HG03196 (cell line): Measurements from ENCODE around the gene HDAC7.
"Not testable (repeated sequence)": the region's sequence is repeated elsewhere in the genome, so short reads cannot be mapped to it uniquely, and the experiment has no call there.

Experiments used
- ATAC-seq: cut with Tn5 transposase; IDR thresholded peaks from one replicate; pipeline ENCODE4 v1.9.1; 2021; ENCODE audit not compliant: unreplicated experiment

The HDAC7 gene

DNA sequence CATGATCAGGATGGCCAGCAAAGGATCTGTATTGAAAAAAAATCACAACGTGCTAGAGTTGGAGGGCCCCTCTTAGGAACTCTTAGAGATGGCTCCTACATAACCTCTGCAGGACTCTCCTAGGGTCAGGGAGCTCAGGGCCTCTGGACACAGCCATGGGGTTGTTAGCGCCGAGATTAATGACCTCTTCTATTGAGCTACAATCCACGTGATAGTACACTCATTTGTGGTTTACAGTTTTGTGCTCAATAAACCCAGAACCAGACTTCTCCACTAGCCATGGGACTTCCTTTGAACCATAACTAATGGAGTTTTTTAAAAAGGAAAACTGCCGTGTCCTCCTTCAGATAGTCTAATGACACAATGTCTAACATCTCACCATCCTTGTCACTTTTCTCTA lies 29.6 kb upstream of the HDAC7 start:
- no peak for ATAC-seq

GRCh38 chr12:47848853-47849252 lies 29.1 kb upstream of the HDAC7 start:
- no peak for ATAC-seq

GRCh38 chr12:47846294-47846996 lies 26.7 kb upstream of the HDAC7 start:
- ATAC-seq, result no peak

GRCh38 chr12:47845081-47845480 lies 25.4 kb upstream of the HDAC7 start:
- no peak for ATAC-seq

DNA sequence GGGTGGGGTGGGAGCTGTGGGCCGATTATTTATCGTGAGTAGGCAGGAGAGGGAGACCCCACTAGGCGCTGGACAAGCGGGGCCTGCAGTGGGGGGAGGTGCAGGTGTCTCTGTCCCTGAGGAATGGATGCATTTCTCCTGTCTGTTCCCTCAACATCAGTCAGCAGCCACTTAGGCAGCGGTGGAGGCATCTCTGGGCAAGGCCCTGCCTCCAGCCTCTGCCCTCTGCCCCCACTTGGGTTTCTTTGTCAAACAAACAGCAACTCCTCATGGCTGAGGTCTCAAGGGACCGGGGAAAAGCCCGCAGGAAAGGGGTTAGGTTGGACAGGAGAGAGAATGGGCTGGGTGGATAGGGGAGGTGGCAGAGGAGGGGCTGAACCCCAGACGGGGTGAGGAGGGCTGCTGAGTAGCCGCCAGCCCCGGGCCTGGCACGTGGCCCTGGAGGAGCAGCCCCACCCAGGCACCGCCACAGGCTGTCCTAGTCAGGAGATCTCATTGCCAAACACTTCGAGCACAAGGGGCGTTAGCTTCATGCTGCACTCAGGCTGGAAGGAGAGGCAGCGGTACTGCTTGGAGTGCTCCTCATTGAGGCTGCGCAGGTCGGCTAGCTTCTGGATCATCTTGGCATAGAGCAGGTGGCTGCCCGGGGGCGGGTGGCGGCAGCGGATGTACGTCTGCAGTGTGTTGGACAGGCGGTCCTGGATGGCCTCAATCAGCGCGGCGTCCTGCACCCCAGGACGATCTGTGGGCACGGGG lies 24.7 kb upstream of the HDAC7 start:
- no peak for ATAC-seq

DNA sequence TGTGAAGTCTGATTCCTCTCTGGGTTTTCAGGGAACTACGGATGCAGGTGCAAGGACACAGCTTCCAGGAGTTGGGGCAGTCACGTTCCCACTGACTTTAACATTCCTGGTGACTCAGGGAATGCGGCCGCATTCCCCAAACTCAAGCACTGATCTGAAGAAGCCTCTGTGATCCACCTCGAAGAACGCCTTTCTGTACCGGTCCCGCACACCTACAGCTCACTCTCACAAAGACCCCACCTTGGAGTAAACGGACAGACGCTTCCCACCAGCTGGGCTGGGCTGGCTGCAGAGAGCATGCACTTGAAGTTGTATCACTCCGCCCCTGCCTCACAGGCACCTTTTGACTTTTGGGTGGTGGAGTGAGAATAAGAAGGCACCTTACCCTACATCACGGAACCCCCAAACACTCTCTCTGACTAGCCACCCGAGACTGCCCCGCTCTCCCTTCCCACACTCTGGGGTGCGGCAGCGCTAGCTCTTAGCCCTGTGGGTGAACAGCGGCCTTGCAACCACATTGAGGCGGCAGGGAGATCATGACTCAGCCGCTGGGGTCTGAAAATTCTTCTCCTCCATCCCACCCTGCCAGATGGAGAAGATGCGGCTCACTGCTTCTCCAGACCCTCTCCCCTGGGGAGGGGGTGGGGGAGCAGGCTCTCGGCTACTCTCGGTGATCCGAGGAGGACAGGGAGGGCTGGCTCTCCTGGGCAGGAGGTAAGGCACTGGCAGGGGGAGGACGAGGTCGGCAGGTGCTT lies 23.7 kb upstream of the HDAC7 start:
- no peak for ATAC-seq

DNA sequence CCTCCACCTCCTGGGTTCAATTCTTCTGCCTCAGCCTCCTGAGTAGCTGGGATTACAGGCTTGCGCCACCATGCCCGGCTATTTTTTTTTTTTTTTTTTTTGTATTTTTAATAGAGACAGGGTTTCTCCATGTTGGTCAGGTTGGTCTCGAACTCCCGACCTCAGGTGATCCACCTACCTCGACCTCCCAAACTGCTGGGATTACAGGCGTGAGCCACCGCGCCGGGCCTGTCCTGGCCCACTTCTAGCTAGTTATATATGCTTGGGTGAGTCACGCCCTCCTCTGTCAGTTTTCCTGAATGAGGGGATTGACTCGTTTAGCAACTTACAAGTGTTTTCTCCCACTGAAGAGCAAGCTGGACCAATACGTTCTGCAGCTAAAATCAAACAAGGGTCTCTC lies 22.8 kb upstream of the HDAC7 start:
- ATAC-seq, result not testable (repeated sequence)

DNA sequence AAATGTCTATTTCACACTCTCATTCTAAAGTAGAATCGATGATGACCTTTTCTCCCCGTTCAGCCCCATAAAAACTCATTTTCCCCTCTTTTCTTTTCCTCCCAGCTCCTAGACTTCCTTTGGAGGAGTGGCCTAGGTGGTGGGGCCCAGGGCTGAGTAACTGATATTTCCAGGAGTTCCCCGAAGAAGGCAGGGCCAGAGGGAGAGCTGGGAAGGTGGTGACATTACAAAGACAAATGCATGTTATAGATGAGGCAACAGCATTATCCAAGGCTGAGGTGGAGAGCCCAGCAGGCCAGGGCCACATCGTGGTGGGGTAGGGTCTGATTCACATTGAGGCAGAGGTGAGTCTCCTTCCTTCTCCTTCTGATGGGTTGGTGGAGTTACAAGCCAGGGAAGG lies 22.2 kb upstream of the HDAC7 start:
- no peak for ATAC-seq

GRCh38 chr12:47841501-47841900 lies 21.8 kb upstream of the HDAC7 start:
- ATAC-seq, result no peak

DNA sequence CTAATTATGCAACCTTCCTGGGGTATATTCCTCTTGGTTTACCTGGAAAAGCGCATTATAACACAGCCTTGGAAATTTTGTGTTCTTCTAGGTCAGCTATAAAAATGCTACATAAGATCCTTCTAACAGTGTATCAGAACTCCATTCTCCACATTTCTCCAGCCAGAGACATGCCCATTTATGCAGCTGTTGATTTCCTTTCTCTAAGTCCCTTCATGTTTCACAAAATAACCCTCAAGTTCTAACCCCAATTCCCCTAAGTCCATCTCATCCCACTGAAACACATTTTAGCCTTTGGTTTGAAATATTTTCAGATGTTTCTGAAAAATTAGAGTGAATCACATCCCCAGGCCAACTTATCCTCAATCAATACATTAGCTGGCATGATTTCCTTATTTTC lies 20.9 kb upstream of the HDAC7 start:
- ATAC-seq, result no peak

- no peak for ATAC-seq
Observed at GRCh38 chr12:47839214-47839876, 19.6 kb upstream of the HDAC7 start.

DNA sequence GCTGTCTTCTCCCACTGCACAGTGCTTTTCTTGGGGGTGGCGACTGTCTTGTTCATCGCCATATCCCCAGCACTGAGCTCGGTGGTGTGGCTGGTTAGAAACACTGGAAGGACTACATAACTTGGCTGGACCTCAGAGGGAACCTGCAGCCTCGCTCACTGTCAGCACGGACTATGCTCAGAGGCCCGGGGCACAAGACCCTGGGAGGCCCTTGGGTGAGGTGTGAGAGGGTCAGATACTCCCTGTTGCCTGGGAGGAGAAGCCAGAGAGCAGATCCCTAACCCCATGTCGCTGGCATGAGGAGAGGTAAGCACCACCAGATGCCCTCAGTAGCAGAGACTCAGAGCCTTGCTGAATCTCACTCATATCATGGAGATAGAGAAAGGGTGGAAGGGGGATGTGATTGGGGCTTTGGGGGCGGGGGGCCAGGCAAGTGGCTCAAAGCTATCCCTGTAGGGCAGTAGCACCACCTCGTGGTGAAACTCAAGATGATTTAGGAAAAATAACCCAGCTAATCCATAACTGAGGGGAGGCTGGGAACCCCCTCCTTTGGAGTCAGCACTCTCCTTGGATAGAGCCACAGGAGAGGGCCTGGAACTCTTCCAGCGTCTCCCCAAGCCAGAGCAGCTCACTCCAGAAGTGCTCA lies 18.7 kb upstream of the HDAC7 start:
- ATAC-seq, result no peak

GRCh38 chr12:47837190-47838171 lies 17.8 kb upstream of the HDAC7 start:
- no peak for ATAC-seq

- ATAC-seq, result no peak
Observed at GRCh38 chr12:47835831-47836155, 16.1 kb upstream of the HDAC7 start.

DNA sequence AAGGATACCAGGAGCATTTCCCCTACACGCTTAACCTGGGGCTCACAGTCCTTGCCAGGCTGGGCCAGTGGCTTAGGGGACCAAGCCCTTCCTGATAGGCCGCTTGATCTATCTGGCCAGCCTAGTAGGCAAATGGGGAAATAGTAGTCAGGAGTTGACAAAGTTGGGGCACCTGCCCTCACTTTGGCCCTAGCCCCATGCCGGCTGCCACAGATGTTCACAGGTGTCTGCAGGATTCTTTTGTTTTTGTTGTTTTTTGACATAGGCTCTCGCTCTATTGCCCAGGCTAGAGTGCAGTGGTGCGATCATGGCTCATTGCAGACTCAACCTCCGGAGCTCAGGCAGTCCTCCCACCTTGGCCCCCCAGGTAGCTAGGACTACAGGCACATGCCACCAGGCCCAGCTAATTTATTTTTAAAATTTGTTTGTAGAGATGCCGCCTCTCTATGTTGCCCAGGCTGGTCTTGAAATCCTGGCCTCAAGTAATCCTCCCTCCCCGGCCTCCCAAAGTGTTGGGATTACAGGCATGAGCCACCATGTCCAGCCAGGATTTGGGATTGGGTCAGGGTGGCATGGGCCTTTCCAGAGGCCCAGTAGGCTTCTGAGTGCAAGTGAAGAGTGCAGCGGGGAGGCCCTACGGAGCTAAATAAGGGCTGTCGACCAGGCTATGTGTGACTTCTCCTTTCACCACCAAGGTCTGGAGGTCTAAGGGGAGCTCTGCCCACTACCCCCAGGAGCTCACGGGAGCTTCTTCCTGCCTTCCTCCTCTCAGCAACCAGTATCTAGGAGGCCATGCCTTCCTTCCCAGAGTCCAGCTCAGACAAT lies 15.5 kb upstream of the HDAC7 start:
- ATAC-seq, result no peak

- ATAC-seq, result no peak
Observed at GRCh38 chr12:47834199-47834903, 14.6 kb upstream of the HDAC7 start.

- ATAC-seq, result no peak
Observed at GRCh38 chr12:47833591-47834012, 13.9 kb upstream of the HDAC7 start.

GRCh38 chr12:47832263-47832933 lies 12.7 kb upstream of the HDAC7 start:
- ATAC-seq, result no peak
